Fibroblast of peridontal ligament (primary cell): Measurements from ENCODE around the gene SLC5A4.
A peak's percentile ranks its signal among the peaks of the same experiment; 100 is the strongest.

Experiments used
- DNase-seq: peaks from one replicate; pipeline ENCODE4 v3.0.0-alpha.2; 2010; ENCODE audit errors: extremely low read depth

SLC5A4 gene

GRCh38 chr22:32232191-32232830, 22.8 kb downstream of the SLC5A4 start:
- no peak for DNase-seq

DNA sequence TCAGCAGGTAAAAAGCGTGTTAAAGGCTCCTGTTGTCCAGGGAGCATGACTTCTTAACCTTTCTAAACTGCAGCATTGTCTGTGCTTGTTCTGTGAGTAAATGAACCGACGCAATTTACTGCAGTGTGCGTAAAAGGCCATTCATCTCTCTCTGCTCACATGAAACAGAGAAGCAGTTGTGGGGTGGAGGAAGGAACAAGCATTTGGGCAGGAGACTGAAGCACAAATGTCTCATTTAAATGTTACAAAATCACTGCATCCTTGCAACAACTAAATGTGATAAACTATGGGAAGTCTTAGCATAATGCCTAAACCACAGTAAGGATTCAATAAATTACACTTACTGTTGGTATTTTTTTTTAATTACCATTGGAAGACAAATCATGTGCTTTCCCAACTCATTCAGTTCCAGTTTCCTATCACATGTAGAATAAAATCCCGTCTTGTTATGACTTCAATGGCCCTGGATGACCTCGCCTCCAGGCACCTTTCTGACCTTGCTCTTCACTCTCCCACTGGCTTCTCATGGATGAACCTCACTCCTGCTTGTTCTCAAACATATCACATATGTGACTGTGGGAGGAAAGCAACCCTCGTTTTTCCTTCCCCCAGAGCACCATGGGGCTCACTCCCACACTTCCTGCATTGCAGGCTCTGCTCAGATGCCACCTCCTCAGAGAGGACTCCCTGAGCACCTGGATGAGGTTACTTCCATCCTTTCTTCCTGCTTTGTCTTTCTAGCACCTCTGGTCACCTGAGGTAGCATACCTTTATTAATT, 28.6 kb downstream of the SLC5A4 start:
- no peak for DNase-seq

- DNase-seq: peak; percentile 1
These were observed 32.2 kb downstream of the SLC5A4 start for GRCh38 chr22:32222991-32223390.

DNA sequence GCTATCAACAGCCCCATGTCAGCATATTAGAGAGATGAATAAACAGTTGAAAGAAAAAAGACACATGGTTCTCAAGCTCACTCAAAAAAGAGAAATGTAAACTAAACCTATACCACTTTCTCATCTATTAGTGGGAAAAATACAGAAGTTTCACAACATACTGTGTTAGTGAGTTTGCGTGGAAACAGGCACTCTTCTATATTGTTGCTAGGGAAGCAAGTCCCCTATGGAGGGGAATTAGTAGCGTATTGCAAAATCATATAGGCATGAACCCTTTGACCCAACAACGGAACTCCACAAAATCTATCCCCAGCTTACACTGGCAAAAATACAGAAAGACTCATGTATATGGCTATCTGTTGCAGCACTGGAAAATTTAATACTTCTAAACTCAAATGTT, 36.1 kb downstream of the SLC5A4 start:
- DNase-seq: no peak

GRCh38 chr22:32218470-32218869, 36.7 kb downstream of the SLC5A4 start:
- DNase-seq: no peak

DNA sequence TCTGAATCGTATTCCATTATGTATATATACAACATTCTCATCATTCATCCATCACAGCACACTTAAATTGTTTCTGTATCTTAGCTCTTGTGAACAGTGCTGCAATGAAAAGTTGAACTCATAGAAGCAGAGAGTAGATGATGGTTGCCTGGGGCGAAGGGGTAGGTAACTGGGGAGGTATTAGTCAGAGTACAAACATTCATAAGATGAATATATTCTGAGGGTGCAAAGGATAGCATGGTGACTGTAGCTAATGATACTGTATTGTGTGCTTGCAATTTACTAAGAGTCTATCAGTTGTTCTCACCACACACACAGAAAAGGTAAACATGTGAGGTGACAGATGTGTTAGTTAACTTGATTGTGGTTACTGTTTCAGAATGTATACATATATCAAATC, 37.7 kb downstream of the SLC5A4 start:
- DNase-seq: no peak

DNA sequence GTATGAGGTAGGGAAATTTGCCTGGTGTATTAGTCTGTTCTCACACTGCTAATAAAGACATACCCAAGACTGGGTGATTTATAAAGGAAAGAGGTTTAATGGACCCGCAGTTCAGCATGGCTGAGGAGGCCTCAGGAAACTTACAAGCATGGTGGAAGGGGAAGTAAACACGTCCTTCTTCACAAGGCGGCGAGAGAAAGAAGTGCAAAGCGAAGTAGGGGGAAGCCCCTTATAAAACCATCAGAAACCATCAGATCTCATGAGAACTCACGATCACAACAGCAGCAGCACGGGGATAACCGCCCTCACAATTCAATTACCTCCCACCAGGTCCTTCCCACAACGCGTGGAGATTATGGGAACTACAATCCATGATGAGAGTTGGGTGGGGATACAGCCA, 38.2 kb downstream of the SLC5A4 start:
- DNase-seq: no peak

DNA sequence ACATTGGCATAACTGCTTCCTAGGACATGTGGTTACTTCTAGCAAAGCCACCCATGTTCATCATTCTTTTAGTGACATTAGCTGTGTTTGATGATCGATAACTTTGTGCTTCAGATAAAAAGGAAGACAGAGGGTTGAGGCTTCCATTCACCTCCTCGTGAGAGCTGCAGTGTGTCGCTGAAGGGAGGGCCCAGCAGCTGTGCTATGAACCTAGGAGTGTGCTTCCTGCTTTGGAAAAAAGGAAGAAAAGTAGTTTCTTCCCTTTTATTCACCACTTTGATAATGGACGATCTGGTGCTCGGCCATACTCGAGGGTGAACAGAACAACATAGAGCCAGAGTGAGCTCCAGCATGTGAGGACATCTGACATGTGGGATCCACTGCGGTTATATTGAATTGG, 44.1 kb downstream of the SLC5A4 start:
- no peak for DNase-seq

GRCh38 chr22:32208681-32209080, 46.5 kb downstream of the SLC5A4 start:
- no peak for DNase-seq

DNA sequence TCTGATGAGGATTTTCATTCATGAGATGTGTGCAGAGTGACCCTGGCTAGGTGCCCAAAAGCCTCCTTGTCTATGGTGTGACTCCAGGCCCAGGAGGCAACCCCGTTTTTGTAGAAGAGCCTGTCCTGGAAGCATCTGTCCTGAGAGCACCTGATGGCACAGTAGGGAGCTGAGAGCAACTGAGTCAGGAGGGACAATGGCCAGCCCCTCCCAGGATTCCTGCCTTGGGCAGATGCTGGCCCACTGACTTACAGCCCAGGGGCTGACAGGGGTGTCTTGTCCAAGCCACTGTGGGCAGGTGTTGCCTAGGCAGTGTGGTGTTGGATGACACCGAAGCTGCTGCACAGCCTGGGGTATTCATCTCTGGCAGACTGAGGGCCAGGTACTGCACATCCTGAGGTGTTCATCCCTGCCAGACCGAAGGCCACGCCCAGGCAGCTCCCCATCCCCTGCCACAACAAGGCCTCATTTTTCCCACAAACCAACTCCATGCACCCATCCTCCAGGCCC, 47.1 kb downstream of the SLC5A4 start:
- DNase-seq: no peak

DNA sequence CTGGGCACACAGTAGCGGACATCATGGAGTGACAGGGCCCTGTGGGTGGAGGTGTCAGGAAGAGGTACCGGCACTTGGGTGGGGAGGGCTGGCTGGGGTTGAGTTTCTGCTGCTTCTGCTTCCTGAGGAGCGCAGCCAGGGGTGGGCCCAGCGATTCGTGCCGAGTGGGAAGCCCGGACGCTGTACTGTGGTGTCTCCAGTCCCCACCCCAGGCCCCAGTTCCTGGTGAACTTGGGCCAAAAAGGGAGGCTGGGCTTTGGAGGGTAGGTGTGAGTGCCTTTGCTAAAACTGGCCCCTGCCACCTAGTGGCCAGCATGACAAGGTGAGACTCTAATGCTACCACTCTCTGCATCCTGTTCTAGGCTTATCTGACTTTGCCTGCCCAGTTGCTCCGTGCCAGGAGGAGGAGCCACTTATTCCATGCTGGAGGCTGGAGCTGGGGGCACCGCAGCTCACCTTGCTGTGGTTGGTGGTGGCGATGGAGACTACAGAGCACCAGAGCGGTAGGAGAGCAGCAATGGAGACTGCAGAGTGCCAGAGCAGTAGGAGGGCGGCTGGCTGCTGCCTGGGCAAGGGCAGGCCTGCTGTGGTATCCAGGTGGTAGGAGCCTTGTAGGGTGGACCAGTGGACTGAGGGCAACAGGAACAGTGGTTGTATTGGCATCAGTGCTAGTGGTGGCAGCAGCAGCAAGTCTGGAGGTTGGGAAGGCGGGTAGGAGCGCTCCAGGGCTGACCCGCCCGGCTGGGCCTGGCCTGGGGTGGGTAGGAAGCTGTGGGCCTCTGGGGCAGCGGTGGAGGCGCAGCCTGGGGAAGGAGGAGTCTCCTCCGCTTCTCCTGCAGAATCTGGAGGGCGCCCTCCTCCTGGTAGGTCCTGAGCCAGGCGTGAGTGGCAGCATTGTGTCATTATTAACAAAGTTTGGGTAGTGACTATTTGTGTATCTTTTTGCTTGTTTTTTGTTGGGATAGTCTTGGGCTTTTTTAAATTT, 48.1 kb downstream of the SLC5A4 start:
- DNase-seq: no peak

DNA sequence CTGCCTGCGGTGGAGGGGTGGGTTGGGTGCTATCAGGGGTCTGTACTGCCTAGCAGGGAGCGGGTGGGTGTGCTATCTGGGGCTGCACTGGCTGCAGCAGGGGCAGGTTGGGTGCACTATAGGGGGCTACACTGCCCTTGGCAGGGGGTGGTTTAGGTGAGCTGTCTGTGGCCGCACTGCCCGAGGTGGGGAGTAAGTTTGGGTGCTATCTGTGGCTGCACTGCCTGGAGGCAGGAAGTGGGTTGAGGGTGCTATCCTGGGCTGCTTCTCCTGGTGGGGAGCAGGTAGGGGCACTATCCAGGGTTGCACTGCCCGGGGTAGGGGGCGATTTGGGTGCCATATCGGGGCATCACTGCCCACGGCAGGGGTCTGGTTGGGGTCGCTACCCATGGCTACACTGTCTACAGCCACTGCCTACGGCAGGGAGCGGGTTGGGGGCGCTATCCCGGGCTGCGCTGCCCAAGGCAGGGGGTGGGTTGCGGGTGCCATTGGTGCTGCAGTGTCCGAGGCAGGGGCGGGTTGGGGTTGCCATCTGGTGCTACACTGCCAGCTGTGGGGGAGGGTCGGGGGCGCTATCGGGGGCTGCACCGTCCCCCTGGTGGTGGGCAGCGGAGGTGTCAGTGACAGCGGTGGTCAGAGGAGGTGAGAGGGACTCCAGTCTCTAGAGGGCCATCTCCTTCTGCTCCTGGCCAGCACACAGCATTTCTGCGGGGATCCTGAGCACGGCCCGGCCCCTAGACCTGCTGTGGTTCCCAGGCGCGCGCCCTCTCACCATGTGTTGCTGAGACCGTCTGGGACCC, 49.0 kb downstream of the SLC5A4 start:
- no peak for DNase-seq

- peak; percentile 2 for DNase-seq
These were observed 50.1 kb downstream of the SLC5A4 start, which contains the start of gene RFPL2 for GRCh38 chr22:32204856-32205722. Gene RFPL2 (minus strand): TSS chr22:32205073. CDS start chr22:32202451, 2,622 bp downstream.

DNA sequence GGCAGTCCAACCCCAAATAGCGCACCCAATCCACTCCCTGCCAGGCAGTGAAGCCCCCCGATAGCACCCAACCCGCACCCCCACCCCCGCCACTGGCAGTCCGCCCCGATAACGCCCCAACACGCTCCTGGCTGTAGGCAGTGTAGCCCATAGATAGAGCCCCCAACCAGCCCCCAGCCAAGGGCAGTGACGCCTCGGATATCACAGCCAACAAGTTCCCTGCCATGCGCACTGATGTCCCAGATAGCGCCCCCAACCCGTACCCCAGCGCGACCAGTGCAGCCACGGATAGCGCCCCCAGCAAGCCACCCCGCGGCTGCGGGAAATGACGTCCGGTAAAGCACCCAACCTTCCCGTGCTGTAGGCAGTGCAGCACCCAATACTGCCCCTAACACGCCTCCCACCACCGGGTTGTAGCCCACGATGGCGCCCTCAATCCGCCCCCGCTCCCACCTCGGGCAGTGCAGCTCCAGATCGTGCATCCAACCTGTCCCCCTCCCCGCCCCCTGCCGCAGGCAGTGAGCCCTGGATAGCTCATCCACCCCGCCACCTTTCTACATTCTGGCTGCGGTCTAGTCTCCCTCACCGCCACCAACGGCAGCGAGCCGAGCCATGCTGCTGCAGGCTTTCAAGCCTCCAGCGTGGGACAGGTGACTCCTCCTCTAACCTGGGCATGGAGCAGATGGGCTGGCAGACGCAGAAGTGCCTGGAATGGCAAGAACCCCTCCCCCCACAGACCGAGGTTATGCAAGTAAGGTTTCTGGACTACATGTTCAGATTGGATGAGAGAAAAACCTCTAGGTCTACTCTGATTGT, 50.9 kb downstream of the SLC5A4 start:
- no peak for DNase-seq

DNA sequence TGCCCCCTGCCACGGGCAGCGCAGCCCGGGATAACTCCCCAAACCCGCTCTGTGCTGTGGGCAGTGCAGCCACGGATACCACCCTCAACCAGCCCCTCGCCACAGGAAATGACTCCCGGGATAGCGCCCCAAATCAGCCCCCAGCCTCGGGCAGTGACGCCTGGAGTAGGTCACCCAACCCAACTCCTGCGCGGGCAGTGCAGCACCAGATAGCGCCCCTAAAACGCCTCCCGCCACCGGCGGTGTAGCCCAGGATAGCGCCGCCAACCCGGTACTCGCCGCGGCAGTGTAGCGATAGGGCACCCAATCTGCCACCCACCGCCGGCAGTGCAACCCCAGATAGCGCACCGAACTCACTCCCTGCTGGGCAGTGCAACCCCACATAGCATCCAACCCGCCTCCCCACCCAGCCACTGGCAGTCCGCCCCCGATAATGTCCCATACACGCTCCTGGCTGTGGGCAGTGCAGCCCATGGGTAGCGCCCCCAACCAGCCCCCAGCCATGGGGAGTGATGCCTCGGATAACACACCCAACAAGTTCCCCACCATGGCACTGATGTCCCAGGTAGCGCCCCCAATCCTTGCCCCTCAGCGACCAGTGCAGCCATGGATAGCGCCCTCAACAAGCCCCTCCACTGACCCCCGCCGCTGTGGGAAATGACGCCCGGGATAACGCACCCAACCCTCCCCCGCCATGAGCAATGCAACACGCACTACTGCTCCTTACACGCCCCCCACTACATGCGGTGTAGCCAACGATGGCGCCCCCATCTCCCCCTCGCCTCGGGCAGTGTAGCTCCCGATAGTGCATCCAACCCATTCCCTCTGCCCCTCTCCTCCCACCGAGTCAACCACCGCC, 51.7 kb downstream of the SLC5A4 start:
- DNase-seq: no peak

GRCh38 chr22:32202539-32203180, 52.5 kb downstream of the SLC5A4 start:
- DNase-seq: peak; percentile 14

GRCh38 chr22:32202161-32202538, 53.0 kb downstream of the SLC5A4 start:
- DNase-seq: no peak

GRCh38 chr22:32200752-32201151, 54.4 kb downstream of the SLC5A4 start:
- no peak for DNase-seq
